ENCODE measurements around the gene CAMTA1. TPM values are rescaled to one million over a fixed set of nuclear protein-coding genes. Genes with fewer than 3 reads are reported as not detected.

CAMTA1 gene
- total RNA-seq, 3 donors from 2014 or later = 73.4 to 114 (median 82.6) TPM

DNA sequence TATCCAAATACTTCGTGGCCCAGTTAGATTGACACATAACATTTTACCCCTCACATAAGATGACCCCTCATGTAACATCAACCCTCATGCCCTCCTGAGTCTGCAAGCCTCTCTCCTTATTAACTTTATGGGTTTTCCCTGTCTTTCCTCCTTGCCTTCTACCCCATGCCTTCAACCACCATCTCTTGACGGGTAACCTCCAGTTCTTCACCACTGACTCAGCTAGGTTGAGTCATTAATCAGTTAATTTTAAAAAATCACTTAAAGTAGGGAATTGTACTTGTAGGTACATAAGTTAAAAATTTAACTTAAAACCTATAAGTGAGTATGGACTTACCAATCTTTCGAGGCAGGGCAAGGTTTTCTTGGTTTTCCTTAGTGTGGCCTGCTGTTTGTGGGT, 330.7 kb downstream of the CAMTA1 start:
- no peak overlapping the region for H3K4me3 ChIP-seq
- intact Hi-C loops (cut with DNase I, micrococcal nuclease) = no loop called here
- no peak for DNase-seq
- H3K36me3 ChIP-seq (ENCODE audit: low read depth) = no peaks in the 10 kb centered on the region
- no peaks in the 10 kb centered on the region for H3K4me1 ChIP-seq (ENCODE audit: low read depth)
- TF ChIP-seq, protein P1, sequence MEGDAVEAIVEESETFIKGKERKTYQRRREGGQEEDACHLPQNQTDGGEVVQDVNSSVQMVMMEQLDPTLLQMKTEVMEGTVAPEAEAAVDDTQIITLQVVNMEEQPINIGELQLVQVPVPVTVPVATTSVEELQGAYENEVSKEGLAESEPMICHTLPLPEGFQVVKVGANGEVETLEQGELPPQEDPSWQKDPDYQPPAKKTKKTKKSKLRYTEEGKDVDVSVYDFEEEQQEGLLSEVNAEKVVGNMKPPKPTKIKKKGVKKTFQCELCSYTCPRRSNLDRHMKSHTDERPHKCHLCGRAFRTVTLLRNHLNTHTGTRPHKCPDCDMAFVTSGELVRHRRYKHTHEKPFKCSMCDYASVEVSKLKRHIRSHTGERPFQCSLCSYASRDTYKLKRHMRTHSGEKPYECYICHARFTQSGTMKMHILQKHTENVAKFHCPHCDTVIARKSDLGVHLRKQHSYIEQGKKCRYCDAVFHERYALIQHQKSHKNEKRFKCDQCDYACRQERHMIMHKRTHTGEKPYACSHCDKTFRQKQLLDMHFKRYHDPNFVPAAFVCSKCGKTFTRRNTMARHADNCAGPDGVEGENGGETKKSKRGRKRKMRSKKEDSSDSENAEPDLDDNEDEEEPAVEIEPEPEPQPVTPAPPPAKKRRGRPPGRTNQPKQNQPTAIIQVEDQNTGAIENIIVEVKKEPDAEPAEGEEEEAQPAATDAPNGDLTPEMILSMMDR (IDR thresholded peaks at IDR 0.05) = no peak
- no peaks in the 10 kb centered on the region for H3K9me3 ChIP-seq
- no peak for ATAC-seq

DNA sequence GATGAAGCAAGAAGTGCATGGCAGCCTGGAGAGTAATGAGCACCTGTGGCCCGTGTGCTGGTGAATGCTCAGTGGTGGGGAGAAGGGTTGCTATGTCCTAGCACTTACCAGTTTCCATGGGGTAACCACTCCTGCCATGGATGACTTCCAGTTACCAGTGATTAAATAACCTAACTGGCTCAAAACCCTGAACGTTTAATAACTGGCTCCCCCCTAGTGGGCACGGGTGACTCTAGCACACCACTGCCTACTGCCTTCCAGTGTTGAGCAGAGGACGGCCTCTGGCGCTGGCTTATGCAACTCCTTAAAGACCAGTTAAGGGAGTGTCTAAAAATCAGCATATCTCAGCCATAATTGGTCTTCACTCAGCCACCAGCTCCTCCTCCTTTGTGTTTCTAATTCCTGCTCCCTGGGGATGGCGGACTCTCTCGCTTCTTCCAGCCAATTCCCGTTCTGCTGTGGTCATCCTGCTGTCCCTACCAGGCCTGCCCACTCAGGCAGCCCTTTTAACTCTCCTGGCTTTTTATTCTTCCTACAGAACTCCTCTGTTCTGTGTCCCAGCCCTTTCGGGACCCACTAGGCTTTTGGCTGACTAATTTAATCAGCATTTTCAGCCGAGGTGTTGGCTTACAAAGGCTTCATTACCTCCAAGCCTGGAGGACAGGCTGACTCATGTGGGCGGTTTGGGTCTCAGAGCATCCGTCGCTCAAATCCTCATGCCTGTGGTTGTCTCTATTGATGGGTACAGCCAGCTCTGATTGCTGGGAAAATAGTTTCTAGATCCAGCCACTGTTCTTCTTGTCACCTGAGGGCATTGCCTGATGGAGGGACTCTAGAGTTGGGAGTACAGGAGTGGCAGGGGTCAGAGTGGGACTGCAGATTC, 332.4 kb downstream of the CAMTA1 start:
- peak; percentile 65 for ATAC-seq

DNA sequence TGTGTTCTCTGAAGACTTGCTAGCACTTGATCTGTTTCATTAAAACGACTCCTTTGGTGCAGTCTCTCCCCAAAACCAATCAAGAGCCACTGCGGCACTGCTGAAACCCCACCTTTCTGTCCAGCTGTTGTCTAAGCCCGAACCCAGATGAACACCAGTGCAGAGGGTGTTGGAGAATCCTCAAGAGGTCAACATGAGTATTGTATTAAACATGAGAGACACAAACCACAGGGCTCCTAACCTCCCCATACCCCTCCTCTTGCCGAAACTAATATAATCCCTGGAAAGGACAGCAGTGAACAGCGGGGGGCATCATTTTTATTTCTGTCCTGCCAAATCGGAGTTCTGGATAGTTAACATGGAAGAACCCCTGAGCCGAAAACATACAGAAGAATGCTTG, 333.9 kb downstream of the CAMTA1 start:
- DNase-seq (no peak), ATAC-seq (no peak)
- TF ChIP-seq, protein P1 (IDR thresholded peaks at IDR 0.05) = no peak
- no peaks in the 10 kb centered on the region for H3K9me3 ChIP-seq
- no peaks in the 10 kb centered on the region for H3K4me1 ChIP-seq (ENCODE audit: low read depth)
- H3K4me3 ChIP-seq = no peak overlapping the region
- intact Hi-C loops (cut with DNase I, micrococcal nuclease) = no loop called here
- H3K36me3 ChIP-seq (ENCODE audit: low read depth) = no peaks in the 10 kb centered on the region

More for the DNA sequence above, 332.4 kb downstream of the CAMTA1 start:
- Histone ChIP-seq H3K4me3 (no peak overlapping the region), H3K9me3 (no peaks in the 10 kb centered on the region), H3K36me3 (ENCODE audit: low read depth) (no peaks in the 10 kb centered on the region), H3K4me1 (ENCODE audit: low read depth) (no peaks in the 10 kb centered on the region)
- peak in 1 of 3 donors; percentile 12 for DNase-seq
- TF ChIP-seq, protein P1 (IDR thresholded peaks at IDR 0.05) = no peak
- intact Hi-C loops (cut with DNase I, micrococcal nuclease) = no loop called here

DNA sequence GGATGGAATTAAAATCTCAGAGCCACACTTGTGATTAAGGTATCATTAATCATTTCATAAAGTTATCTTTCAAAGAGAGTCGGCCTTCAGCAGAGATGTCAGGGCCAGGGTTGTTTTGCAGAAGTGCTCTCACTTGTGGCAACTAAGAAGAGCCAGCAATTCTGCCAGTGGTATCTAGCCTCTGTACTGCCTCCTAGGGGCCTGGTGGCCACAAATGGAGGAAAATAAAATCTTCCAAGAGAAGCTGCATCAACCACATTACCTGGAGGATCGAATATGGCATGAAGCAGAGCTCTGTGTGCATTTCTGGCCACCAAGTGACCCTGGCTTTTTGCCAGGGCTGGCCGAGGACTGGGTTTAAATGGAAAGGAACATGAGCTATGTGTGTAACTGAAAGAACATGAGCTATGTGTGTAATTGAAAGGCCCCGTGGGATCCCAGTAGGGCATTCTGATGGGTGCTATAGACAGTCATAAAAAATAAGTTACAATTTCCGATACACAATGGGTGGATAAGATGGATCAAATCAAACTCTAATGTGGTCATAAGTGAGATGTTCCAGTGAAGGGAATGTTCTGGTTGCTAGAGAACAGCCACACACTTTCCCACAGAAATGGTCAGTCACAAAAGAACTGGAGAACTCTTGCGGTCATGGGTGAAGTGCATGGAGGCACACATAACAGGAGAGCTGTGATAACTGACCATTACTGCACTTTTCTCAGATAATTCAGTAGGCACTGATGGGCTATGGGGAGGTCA, 335.8 kb downstream of the CAMTA1 start:
- intact Hi-C loops (cut with DNase I, micrococcal nuclease) = no loop called here
- Histone ChIP-seq H3K36me3 (ENCODE audit: low read depth) (no peaks in the 10 kb centered on the region), H3K4me1 (ENCODE audit: low read depth) (no peaks in the 10 kb centered on the region), H3K4me3 (no peak overlapping the region), H3K9me3 (no peaks in the 10 kb centered on the region)
- TF ChIP-seq, protein P1 (IDR thresholded peaks at IDR 0.05) = no peak
- no peak for ATAC-seq
- no peak for DNase-seq

DNA sequence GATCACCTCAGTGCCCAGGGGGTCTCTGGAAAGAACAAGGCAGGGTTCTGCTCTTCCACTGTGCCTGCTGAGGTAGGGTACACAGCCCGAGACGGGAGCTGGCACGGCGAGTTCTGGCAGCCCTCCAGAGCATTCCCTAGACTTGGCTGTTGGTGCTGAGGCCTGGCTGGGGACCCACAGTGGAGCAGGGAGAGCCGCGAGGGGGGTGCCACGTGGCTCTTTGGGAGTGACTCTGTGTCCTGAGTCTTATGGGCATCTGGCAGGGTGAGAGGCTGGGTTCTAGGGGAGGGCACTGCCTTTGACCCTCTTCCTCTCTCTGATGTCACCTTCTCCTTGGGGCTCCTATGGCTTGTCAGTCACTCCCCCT, 336.4 kb downstream of the CAMTA1 start:
- H3K4me1 ChIP-seq (ENCODE audit: low read depth) = no peaks in the 10 kb centered on the region
- no peaks in the 10 kb centered on the region for H3K36me3 ChIP-seq (ENCODE audit: low read depth)
- no peaks in the 10 kb centered on the region for H3K9me3 ChIP-seq
- TF ChIP-seq, protein P1 (IDR thresholded peaks at IDR 0.05) = no peak
- no peak for ATAC-seq
- DNase-seq = no peak
- H3K4me3 ChIP-seq = no peak overlapping the region
- intact Hi-C loops (cut with DNase I, micrococcal nuclease) = no loop called here

Measured in mucosa of descending colon (tissue), 3 donors.